ENCODE results near the gene ADD3.
"Not testable (repeated sequence)": the region's sequence is repeated elsewhere in the genome, so short reads cannot be mapped to it uniquely, and the experiment has no call there.

Gene ADD3

DNA sequence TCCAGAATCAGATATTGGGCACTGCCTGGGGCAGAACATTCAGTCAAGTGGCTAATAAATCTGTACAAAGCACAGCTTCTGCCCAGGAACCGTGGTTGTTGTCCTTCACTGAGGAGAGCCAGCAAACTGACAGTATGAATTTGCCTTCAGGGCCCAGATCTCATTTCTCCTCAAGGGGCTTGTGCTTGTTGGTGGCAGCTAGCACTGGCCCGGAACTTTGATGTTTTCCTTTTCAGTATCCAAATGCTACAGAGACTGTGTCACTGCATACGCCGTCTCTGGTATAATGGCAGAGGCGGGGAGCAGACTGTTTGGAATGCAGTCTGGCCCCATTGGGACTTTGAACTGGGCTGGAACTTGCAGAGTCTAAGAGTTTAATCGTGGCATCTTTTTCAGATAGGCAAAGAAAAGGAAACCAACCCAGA is 30.4 kb upstream of the ADD3 start:
- no peak for DNase-seq

- DNase-seq: peak; percentile 62
These were observed 29.3 kb upstream of the ADD3 start for GRCh38 chr10:109978481-109978880.

- DNase-seq: no peak
These were observed 28.6 kb upstream of the ADD3 start for GRCh38 chr10:109979215-109979614.

- DNase-seq: no peak
These were observed 26.1 kb upstream of the ADD3 start for GRCh38 chr10:109981650-109982049.

- DNase-seq: no peak
These were observed 25.7 kb upstream of the ADD3 start for GRCh38 chr10:109982123-109982522.

GRCh38 chr10:109982812-109983211 is 25.0 kb upstream of the ADD3 start:
- DNase-seq: no peak

DNA sequence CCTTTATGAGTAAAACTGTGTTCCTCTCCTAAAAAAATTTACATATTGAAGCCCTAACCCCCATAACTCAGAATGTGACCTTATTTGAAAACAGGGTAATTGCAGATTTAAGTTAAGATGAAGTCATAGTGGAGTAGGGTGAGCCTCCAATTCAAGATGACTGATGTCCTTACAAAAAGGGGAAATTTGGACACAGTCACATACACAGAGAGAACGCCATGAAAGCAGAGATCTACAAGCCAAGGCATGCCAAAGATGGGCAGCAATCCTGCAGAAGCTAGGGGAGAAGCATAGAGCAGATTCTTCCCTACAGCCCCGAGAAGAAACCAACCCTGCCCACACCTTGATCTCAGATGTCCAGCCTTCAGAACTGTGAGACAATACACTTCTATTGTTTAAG is 23.8 kb upstream of the ADD3 start:
- DNase-seq: no peak

GRCh38 chr10:109985768-109986167 is 22.0 kb upstream of the ADD3 start:
- DNase-seq: not testable (repeated sequence)

GRCh38 chr10:109987452-109988211 is 20.2 kb upstream of the ADD3 start:
- DNase-seq: no peak

DNA sequence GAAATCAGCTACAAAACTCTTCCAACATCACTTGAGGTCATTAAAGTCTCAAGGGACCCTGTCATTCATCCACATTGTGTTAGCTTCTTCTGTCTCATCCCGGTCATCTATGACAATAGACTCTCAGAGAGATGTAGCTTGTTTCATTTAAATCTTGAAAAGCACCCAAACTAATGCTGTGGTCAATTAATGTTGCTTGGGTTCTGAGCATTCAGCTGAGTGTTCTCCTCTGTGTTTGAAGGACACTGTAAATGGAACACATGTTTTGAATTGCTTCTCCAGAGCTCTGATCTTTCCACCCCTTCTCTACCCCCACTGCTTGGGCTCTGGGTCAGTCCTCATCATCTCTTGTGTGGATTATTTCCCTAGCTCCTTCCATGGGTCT is 19.6 kb upstream of the ADD3 start:
- no peak for DNase-seq

GRCh38 chr10:109991266-109991855 is 16.4 kb upstream of the ADD3 start:
- no peak for DNase-seq

GRCh38 chr10:109992485-109992884 is 15.3 kb upstream of the ADD3 start:
- DNase-seq: no peak

- no peak for DNase-seq
These were observed 14.0 kb upstream of the ADD3 start for GRCh38 chr10:109993551-109994330.

DNA sequence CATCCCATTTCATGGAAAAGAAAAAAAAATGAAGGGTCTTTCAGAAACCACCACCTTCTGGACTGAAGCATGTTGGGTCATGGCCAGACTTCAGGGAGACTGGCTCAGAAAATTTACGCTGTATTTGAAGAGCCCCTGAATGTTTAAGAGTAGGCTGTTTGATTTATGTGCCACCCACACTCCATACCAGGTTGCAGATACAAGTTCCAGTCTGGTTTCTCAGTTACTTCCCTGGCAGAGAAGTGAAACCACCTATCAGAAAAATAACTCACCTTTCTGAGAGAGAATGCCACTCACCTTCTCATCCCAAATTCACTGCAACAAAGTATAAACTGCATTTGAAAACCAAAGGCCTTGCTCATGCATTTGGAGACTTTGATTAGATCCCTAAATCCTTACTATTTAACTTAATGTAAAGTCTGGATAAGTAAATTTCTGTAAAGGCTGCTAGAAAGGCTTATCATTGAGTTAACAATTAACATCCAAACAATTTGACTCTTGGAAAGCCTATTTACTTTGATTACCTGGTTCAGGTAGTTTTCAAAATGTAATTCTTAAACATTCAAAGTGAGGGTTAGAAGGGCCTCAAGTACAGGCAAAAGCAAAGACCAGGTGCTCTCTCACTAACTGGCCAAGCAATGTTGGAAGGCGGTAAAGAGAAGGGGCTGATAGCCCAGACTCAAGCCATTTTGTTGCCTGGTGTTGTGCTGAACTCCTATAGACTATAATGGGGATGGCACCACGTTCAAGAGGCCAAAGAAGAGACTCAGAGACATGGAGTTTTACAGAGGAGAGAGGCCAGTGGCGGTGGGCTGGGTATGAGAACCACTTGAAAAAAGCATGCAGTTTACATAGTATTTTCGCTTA is 12.8 kb upstream of the ADD3 start:
- DNase-seq: no peak

DNA sequence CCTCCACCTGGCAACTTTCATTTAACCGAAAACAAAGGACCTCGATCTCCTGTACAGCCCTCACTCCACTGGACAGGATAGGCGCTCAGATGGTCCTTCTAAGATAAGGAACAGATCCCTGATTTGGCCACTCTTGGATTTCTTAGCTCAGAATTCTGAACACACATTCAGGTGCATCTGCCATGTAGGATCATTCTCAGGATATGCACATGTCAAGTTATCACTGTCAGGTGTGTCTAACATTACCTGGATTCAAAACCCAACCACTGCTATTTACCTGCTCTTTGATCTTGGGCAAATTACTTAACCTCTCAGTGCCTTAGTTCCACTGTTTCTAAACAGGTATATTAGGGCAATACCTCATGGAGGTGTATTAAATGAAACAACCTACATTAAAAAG is 12.2 kb upstream of the ADD3 start:
- DNase-seq: no peak

DNA sequence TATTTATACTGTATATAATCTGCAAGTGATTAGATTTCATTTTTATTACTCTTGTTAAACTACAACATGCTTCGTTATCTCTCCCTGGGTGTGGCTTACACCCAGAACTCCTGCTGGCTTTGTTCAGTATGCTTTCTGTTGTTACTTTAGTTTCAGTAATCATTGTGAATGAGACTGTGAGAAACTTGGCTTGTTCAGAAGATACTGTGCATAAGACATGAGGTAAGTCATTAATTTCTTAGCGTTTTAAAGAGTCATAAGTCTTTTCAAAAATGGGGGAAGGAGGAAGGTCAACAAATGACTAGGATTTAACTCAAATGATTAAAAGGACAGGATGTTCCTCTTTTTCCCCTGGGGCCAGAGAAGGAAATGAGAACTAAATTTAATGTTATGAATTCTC is 11.6 kb upstream of the ADD3 start:
- no peak for DNase-seq

- no peak for DNase-seq
These were observed 11.0 kb upstream of the ADD3 start for GRCh38 chr10:109996766-109997171.

DNA sequence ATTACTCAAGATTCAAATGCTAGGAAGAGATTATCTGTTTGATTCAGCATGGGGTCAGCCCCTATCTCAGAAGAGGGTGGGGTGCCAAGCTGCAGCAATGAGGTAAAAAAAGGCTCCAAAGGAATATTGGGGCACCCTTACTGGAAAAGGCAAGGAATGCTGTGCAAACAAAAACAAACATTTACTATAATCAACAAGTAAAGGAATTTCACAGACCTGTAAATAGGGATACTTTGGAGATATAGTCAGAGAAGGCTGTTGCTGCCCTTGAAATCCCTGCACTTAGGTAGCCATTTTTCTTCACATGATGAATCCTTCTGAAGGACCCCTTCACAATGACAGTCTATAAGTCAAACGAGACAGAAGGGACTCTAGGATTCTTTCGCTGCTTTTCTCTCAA is 10.6 kb upstream of the ADD3 start:
- no peak for DNase-seq

DNA sequence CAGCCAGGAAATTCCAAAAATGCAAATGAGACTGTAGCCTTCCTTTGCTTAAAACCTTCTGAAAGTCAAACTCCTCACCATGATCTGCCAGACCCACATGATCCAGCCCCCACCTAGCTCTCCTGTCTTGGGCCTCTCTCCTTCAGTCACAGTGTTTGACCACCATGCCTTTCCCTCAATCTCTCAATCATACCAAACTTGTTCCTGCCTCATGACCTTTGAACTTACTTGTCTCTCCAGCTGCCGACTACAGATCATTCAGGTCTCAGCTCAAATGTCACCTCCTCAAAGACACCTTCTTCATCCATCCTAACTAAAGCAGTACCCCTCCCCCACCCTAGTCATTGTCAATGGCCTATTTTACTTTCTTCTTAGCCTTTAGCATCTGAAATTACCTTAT is 9.3 kb upstream of the ADD3 start:
- no peak for DNase-seq

DNA sequence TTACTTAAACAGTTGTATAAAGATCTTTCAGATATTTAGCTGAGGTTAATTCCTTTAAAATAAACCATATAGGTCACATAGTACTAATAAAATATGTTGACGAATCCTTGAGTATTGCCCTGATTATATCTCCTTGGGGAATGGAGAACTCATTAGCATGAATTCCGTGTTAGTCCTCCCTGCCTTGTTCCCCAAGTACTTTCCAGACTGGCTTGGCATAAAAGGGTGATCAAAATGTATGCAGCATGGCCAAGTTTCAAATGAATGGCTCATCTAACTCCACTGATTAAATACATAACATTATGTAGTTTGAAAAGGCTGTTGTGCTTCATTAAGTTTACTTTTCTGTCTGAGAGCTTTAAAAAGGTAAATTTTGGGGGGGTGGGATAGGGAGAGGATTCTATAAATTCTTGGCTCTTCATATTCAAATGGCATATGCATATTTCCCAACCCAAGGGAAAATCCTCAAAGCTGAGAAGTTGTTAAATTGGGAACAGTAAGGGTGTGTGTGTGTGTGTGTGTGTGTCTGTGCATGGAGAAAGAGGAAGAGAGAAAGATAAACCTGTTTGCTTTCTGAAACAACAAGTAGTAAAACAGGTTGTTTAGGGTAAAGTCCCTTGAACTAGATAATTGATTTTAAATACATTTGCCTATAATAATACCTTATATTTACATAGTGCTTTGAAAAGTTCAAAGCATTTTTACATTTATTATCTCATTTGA is 4.8 kb upstream of the ADD3 start:
- DNase-seq: no peak

- DNase-seq: no peak
These were observed 4.3 kb upstream of the ADD3 start for GRCh38 chr10:110003524-110003885.

DNA sequence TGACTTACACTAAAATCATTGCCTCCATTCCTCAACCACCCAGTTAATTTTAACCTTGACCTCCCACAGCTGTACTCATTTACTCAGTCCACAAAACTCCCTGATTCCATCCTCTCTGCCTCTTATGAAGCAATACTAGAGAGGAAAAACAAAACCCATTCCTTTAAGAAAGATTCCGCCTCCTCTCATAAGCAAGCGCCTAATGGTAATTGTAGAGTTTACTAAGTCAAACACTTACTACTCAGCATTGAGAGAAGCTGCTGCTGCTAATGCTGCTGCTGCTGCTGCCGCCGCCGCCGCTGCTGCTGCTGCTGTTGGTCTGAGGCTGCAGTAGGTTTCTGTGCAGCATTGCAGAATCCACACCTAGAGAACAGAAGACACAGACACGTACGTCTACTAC is 2.1 kb upstream of the ADD3 start:
- no peak for DNase-seq
